NT2/D1 (cell line): Measurements from ENCODE around the gene COMMD9.

Source experiments
- SUZ12 ChIP-seq: IDR thresholded peaks from 2 replicates; pipeline ENCODE4 v1.6.1; 2011; ENCODE audit not compliant: insufficient read length, insufficient read depth; ENCODE audit errors: extremely low read depth
- YY1 ChIP-seq: IDR thresholded peaks from 2 replicates; pipeline ENCODE4 v1.6.1; 2011; ENCODE audit not compliant: insufficient read length, insufficient read depth

- TF ChIP-seq SUZ12 (no peak), YY1 (no peak)
These were observed 66.2 kb downstream of the COMMD9 start for GRCh38 chr11:36222831-36223635.
